ENCODE results near the gene NEK9. TPM values are rescaled to one million over a fixed set of nuclear protein-coding genes. Genes with fewer than 3 reads are reported as not detected.

The NEK9 gene
- total RNA-seq, 1 experiment from 2014 or later, result 40.7 TPM

DNA sequence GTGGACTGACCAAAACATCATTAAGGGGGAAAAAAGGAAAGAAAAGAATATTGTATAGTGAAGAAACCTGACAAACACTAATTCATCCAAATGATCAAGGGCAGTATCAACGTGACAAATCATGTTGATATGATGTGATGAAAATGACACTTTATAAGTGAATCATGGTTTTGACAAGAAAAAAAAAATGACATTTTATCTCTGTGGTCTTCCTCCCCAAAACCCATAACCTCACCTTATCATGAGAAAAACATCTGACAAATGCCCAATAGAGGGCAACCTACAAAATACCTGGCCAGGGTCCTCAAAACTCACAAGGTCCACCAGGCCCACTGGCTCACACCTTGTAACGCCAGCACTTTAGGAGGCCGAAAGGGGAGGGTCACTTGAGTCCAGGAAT is 35.8 kb upstream of the NEK9 start:
- ATAC-seq, result no peak
- CTCF ChIA-PET, result no interaction called here
- intact Hi-C loops (cut with micrococcal nuclease; ENCODE audit: unreplicated experiment), result no loop called here

DNA sequence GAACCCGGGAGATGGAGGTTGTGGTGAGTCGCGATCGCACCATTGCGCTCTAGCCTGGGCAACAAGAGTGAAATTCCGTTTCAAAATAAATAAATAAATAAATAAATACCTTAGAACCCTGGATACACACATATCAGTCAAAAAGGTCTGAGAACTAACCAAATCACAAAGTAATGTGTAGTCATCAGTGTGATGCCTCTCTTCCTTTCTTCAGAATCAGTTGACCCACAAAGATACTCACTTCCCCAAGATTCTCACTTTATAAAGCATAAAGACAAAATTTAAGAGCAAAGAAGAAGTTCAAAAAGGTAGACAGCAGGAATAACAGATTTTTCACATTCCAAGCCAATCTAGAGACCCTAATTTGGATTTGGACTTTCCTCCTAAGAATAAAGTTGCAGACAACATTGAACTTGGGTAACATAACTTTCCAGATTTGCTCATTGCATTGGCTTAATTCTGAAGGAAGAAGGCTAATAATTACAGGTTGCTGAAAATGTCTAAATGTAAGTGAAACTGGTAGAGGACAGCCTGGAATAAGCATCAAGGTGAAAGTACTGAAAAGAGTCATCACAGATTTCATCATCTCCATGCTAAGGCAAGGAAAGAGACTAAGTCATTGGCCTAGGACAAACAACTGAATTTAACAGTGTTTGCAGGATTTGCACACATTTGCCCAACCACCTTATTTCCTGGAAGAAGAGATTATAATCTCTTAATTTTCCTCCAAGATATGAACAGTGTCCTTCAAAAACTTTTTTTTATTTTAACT is 32.2 kb upstream of the NEK9 start:
- DNase-seq (ENCODE audit: low read depth, low spot score) (no peak), ATAC-seq (no peak)
- ChIA-PET POLR2A (no interaction called here), CTCF (interaction anchor here (0.6 to 0.7 kb wide), 2 partner anchors 63 to 1652 kb away, joined by 3 to 5 read pairs; no protein-coding TSS in a partner anchor)
- H3K9me3 ChIP-seq (ENCODE audit: control insufficient read depth, insufficient read depth, low read depth, low read length), result no peaks in the 10 kb centered on the region
- H3K4me1 ChIP-seq (ENCODE audit: control insufficient read depth, insufficient read depth, low read length), result no peaks in the 10 kb centered on the region; the same call in 1 of the 2 replicates
- no peaks in the 10 kb centered on the region for H3K36me3 ChIP-seq (ENCODE audit: control insufficient read depth, insufficient read depth, low read length)
- H3K27ac ChIP-seq (ENCODE audit: low read length), result no peak overlapping the region
- no peak overlapping the region for H3K4me3 ChIP-seq (ENCODE audit: low read depth in 2 of 2, low read length in 2 of 2)
- in situ Hi-C loops (cut with HindIII; ENCODE audit: low pct_unique_long_range_greater_than_20kb, low sequenced_read_pairs), result no loop called here
- TF ChIP-seq SIN3A (IDR thresholded peaks at IDR 0.05; ENCODE audit: borderline replicate concordance, insufficient read depth, low read depth, low read length) (no peak), POLR2AphosphoS5 (IDR thresholded peaks at IDR 0.05; ENCODE audit: low read depth, low read length) (no peak), TCF7L2 (IDR thresholded peaks at IDR 0.05; ENCODE audit: low read depth, low read length) (no peak)
- TF ChIP-seq, protein P1, sequence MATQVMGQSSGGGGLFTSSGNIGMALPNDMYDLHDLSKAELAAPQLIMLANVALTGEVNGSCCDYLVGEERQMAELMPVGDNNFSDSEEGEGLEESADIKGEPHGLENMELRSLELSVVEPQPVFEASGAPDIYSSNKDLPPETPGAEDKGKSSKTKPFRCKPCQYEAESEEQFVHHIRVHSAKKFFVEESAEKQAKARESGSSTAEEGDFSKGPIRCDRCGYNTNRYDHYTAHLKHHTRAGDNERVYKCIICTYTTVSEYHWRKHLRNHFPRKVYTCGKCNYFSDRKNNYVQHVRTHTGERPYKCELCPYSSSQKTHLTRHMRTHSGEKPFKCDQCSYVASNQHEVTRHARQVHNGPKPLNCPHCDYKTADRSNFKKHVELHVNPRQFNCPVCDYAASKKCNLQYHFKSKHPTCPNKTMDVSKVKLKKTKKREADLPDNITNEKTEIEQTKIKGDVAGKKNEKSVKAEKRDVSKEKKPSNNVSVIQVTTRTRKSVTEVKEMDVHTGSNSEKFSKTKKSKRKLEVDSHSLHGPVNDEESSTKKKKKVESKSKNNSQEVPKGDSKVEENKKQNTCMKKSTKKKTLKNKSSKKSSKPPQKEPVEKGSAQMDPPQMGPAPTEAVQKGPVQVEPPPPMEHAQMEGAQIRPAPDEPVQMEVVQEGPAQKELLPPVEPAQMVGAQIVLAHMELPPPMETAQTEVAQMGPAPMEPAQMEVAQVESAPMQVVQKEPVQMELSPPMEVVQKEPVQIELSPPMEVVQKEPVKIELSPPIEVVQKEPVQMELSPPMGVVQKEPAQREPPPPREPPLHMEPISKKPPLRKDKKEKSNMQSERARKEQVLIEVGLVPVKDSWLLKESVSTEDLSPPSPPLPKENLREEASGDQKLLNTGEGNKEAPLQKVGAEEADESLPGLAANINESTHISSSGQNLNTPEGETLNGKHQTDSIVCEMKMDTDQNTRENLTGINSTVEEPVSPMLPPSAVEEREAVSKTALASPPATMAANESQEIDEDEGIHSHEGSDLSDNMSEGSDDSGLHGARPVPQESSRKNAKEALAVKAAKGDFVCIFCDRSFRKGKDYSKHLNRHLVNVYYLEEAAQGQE (IDR thresholded peaks at IDR 0.05; ENCODE audit: insufficient read depth in 1 of 2, low read depth in 2 of 2, low read length in 1 of 2), result no peak
- TF ChIP-seq, protein P2, sequence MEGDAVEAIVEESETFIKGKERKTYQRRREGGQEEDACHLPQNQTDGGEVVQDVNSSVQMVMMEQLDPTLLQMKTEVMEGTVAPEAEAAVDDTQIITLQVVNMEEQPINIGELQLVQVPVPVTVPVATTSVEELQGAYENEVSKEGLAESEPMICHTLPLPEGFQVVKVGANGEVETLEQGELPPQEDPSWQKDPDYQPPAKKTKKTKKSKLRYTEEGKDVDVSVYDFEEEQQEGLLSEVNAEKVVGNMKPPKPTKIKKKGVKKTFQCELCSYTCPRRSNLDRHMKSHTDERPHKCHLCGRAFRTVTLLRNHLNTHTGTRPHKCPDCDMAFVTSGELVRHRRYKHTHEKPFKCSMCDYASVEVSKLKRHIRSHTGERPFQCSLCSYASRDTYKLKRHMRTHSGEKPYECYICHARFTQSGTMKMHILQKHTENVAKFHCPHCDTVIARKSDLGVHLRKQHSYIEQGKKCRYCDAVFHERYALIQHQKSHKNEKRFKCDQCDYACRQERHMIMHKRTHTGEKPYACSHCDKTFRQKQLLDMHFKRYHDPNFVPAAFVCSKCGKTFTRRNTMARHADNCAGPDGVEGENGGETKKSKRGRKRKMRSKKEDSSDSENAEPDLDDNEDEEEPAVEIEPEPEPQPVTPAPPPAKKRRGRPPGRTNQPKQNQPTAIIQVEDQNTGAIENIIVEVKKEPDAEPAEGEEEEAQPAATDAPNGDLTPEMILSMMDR (IDR thresholded peaks at IDR 0.05), result no peak
- BruUV-seq (replicated peaks), result no TSS peak
- no peaks in the 10 kb centered on the region for H3K27me3 ChIP-seq (ENCODE audit: control insufficient read depth, insufficient read depth, low read length)
- intact Hi-C loops (cut with micrococcal nuclease; ENCODE audit: unreplicated experiment), result no loop called here

More for the DNA sequence above, 35.8 kb upstream of the NEK9 start:
- H3K4me1 ChIP-seq (ENCODE audit: control insufficient read depth, insufficient read depth, low read length), result no peaks in the 10 kb centered on the region; the same call in 1 of the 2 replicates
- in situ Hi-C loops (cut with HindIII; ENCODE audit: low pct_unique_long_range_greater_than_20kb, low sequenced_read_pairs), result no loop called here
- no peaks in the 10 kb centered on the region for H3K36me3 ChIP-seq (ENCODE audit: control insufficient read depth, insufficient read depth, low read length)
- no peaks in the 10 kb centered on the region for H3K27me3 ChIP-seq (ENCODE audit: control insufficient read depth, insufficient read depth, low read length)
- H3K9me3 ChIP-seq (ENCODE audit: control insufficient read depth, insufficient read depth, low read depth, low read length), result no peaks in the 10 kb centered on the region
- TF ChIP-seq, protein P2 (IDR thresholded peaks at IDR 0.05), result peak; percentile 22; the same call in 1 of the 2 replicates
- no peak for TF ChIP-seq POLR2AphosphoS5 (IDR thresholded peaks at IDR 0.05; ENCODE audit: low read depth, low read length)
- TF ChIP-seq, protein P1 (IDR thresholded peaks at IDR 0.05; ENCODE audit: insufficient read depth in 1 of 2, low read depth in 2 of 2, low read length in 1 of 2), result no peak
- TF ChIP-seq TCF7L2 (IDR thresholded peaks at IDR 0.05; ENCODE audit: low read depth, low read length), result no peak
- no peak for TF ChIP-seq SIN3A (IDR thresholded peaks at IDR 0.05; ENCODE audit: borderline replicate concordance, insufficient read depth, low read depth, low read length)
- POLR2A ChIA-PET, result no interaction called here
- no peak overlapping the region for H3K4me3 ChIP-seq (ENCODE audit: low read depth in 2 of 2, low read length in 2 of 2)
- no TSS peak for BruUV-seq (replicated peaks)
- no peak for DNase-seq (ENCODE audit: low read depth, low spot score)
- no peak overlapping the region for H3K27ac ChIP-seq (ENCODE audit: low read length)
